COLO829 (cell line): Measurements from ENCODE around the gene SOX6.
A peak's percentile ranks its signal among the peaks of the same experiment; 100 is the strongest.

Source experiments
- DNase-seq: peaks from one replicate; pipeline ENCODE4 v3.0.0; 2012; ENCODE audit warnings: low spot score

The SOX6 gene

GRCh38 chr11:15993345-15993744 is 363.0 kb downstream of the SOX6 start:
- DNase-seq: no peak

GRCh38 chr11:15991215-15991614 is 365.1 kb downstream of the SOX6 start:
- no peak for DNase-seq

- DNase-seq: no peak
Measured at GRCh38 chr11:15989685-15990084, 366.7 kb downstream of the SOX6 start.

DNA sequence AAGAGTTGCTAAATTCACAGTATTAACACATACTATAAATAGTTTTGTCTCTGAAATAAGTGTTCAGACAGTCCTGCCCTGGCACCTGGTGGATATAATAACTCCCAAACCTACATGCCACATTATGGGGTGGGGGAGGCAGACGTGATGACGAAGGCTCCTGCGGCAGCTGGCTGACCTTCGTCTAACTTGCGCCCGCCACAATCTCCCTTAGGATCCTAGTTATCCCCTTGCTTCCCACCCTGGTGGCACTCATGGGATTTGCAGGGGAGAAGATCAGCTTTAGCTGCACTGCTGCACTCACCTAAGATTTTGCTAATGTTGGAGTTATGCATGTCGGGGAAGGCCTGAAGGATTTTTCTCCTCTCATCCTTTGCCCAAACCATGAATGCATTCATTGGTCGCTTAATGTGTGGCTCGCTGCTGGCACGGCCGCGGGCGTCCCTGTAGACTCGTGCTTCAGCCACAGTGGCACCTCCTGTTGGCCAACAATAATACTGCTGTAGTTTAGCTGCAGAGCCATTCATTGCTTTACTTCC is 367.6 kb downstream of the SOX6 start:
- DNase-seq: no peak

GRCh38 chr11:15988016-15988550 is 368.3 kb downstream of the SOX6 start:
- DNase-seq: no peak

DNA sequence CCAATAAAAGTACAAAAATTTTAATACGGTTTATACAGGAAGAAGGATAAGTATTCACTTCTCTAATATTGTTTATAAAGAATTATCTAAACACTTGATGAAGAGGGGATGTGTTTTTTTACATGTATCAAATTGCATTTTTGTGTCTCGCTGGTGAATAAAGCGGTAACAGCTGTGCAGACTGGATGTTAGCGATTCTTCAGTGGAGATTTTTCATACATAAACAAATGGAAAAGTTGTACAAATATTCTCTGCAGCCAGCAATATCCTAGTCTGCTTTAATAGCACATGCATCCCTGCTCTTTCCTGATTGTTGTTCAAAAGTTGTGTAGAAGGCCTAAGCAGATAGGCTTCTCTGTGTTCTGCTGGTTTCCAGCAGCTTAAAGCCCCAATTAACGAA is 369.3 kb downstream of the SOX6 start:
- no peak for DNase-seq

GRCh38 chr11:15985860-15986139 is 370.5 kb downstream of the SOX6 start:
- no peak for DNase-seq

DNA sequence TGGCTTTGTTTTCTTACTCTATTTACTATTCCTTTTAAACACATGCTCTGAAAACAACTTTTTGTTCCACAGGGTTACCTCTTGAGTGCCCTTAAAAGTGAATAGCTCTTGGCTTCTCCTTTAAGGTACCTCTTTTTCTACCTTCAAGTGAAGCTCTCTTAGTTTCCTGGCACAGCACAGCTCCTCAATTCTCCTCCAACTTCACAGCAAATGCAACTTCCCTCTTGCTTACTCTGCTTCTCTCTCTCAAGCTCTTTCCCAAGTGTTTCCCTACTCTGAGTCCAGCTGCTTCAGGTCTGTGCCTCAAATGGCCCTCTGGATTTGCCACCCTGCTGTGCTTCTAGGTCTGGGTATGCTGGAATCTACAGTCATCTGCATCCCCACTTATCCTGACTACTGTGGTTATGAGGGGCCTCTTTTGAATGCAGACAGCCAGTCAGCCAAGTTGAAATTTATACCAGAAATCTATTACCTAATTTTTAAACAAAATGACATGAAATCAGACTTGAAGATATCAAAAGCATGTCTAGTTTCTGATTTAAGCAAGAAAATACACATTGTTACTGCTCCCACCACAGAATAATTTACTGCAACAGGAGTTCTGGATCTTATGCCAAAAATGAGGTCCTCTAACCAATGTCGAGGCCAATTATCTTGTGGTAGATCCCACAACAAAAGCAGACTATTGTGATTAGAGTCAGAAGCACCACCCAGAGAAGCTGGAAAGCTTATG is 371.1 kb downstream of the SOX6 start:
- DNase-seq: no peak

- no peak for DNase-seq
Measured at GRCh38 chr11:15981292-15981691, 375.1 kb downstream of the SOX6 start.

DNA sequence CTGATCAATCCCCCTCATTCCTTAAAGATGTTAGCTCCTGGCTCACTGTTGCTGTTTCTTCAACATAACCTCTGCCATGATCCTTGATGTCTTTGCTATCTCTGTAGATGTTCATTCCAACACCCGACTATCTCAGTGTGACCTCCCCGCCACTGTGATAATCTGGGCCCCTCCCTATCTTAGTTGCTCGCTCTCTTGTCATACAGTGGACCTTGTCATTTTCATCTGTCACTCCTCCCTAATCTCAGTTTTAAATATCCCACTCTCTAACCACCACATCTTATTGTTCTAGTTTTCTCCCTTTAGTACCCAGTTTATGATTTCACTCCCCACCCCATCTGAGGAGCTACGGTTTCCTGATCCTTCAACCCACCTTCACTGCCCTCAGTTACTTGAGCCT is 379.2 kb downstream of the SOX6 start:
- DNase-seq: no peak

- DNase-seq: no peak
Measured at GRCh38 chr11:15976433-15977045, 379.8 kb downstream of the SOX6 start.

GRCh38 chr11:15975742-15976141 is 380.6 kb downstream of the SOX6 start:
- no peak for DNase-seq

- DNase-seq: no peak
Measured at GRCh38 chr11:15972838-15973237, 383.5 kb downstream of the SOX6 start.

GRCh38 chr11:15971215-15971546 is 385.2 kb downstream of the SOX6 start:
- DNase-seq: no peak

GRCh38 chr11:15970506-15971214 is 385.7 kb downstream of the SOX6 start:
- no peak for DNase-seq

GRCh38 chr11:15969701-15970329 is 386.5 kb downstream of the SOX6 start:
- peak; percentile 59 for DNase-seq

DNA sequence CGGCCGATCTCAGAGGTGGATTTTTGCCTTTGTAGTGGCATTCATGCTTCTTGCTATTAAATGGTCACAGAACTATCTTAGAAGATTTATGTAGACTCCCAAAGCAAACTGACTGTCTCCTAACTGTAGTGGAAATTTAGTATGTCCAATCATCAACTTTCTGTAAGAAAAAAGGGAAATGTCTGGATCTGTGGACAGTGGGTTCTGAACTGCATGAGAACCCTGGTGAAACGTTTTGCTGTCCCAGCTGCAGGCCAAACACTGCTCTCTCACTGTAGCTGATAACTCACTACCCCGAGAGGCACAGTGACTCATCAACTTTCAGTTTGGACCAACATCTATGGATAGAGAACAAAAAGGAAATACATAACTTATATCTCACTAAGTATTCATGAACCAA is 387.1 kb downstream of the SOX6 start:
- DNase-seq: peak; percentile 57

DNA sequence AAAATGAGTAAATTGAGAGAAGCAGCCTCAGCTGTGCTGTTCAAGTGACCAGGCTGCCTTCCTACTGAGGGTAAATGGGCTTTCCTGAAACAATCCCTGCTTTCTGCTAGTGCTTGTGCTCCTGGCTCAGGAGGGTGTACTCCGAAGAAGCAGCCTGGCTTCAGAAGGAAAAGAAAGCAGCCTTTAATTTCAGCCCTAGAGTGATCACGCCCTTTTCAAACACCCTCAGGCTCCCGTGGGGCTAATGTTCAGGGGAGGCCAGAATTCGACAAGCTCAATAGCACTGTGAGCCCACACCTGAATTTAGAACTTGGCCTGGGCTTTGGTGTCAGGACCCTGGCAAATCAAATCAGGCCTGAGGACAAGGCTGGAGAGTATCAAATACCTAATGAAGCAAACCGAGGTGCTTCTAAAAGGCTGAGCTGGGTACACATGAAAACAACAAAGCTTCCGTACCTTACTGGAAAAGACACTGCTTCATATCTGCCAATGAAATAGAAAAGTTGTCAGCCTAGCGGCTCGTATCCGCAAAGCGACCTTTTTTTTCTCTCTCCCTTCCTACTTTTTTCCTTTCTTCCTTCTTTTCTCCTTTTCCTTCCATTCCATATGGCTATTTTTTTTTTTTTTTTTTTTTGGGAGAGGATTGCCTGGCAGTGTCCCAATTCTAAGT is 387.8 kb downstream of the SOX6 start:
- DNase-seq: peak; percentile 34

DNA sequence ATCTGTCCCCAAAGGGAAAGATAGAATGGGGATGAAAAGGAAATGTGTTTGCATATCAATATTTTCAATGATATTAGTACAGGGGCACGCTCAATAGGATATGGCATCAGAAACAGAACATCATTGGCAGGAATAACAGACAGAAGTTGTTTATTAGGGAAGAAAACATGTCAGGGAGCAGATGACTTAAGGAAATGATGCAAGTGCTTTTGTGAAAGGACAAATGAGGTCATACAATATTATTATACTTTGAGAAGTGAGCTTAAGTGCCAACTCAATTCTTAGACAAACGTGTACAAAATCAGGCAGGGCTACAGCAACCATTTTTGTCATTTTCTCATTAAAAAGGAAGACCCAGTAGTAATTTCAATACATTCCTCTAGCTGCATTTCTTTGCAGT is 388.4 kb downstream of the SOX6 start:
- DNase-seq: no peak

DNA sequence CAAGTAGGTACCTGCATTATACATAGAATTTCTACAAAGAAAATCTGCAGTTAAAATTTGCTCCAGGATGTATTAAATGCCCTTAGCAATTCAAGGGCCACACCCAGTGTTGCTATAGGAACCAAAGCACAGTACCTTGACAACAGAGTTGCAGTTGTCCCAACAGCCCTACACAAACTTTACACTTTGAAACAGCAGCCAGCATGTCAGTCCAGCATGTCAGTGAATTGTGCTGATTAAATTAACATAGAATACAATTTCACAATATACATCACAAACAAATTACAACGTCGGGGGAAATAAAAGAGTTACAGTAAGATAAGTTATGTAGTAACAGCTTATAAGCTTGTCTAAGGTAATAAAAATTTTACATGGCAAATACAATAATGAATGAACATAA is 389.2 kb downstream of the SOX6 start:
- no peak for DNase-seq

- DNase-seq: no peak
Measured at GRCh38 chr11:15965562-15966250, 390.6 kb downstream of the SOX6 start.

- DNase-seq: no peak
Measured at GRCh38 chr11:15963266-15963665, 393.1 kb downstream of the SOX6 start.
